GM18873 (cell line): Measurements from ENCODE around the gene POLR2C.

Experiments used
- ATAC-seq: cut with Tn5 transposase; IDR thresholded peaks from one replicate; pipeline ENCODE4 v1.9.1; 2021; ENCODE audit warnings: mild to moderate bottlenecking, moderate library complexity, moderate number of reproducible peaks; ENCODE audit not compliant: unreplicated experiment, low FRiP score

POLR2C gene

DNA sequence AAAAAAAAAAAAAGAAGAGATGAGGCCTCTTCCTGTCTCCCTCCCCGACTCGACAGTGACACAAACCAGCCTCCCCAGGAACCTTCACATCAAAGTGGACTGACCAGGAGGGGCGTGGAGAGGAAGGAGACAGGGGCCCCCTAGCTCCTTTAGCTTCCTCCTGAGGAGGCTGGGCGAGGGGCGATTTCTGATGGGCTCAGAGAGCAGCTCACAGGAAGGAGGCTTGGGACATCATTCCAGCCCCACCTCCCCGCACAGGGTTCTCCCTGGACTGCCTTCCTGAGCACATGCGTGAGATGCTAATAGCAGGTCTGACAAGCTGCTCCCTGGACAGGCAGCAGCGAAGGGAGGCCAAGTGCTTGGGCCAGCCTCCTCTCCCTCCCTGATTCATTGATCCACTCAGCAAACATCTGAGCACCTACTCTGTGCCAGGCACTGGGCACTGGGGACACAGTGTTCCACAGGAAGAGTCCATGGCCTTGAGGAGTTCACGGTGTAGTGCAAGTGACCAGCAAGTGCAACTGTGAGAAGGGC lies 38.2 kb downstream of the POLR2C start:
- ATAC-seq: no peak

DNA sequence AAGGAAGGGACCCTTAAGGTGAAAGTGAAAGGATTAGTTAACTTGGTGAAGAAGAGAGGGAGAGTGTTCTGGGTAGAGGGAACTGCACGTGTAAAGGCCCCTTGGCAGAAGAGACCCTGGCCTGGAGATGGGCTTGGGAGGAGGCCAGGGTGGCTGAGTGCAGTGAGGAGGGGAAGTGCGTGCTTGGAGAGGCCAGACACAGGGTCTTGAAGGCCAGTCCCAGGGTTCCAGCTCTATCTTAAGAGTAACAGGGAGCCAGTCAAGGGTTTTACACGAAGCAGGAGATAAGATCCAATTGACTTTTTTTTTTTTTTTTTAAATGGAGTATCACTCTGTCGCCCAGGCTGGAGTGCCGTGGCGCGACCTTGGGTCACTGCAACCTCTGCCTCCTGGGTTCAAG lies 39.0 kb downstream of the POLR2C start:
- no peak for ATAC-seq

DNA sequence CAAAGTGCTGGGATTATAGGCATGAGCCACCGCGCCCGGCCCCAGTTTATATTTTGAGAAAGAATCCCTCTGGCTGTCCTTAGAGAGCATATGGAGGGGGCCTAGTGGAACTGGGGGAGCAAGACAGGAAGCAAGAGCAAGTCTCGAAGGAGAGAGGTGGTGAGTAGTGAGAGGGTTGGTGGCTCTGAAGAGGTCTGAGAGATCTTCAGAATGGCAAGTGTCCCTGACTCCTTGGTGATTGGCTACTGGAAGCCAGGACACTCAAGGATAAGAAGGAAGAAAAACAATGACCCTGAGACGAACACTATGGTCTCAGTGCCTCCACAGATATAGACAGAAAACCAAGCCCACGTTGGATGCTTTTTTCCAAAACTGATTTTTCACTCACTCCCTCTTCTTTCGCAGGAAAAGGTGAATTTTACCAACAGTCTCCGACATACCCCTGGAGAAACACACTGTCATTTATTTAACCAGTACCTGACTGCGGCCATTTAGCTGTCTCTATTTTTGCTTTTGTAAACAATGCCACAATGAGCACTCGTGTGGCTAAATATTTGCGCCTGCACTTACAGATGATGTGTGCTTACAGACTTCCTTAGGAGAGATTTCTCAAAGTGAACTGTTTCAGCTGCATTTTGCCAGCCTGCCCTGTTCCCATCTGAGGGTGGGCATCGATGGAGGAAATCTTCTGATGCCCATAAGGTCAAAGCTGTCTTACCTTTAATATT lies 39.7 kb downstream of the POLR2C start:
- no peak for ATAC-seq

DNA sequence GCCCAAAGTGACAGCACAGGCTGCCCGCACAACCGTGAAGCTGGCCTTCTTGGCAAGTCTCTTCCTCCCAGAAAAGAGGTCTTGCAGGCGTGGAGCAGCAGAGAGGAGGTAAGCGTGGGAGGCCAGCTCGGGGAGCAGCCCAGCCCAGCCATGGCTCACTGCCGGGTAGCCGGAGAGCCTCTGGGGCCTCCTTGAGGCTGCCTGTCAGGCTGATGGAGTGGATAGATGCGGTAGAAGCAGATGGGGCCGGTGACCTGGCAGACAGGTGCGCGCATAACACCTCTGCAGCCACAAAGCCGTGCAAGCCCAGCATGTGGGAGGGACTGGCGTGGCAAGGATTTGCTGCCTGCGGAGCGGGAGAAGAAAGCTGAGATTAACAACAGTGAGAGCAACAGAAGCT lies 40.9 kb downstream of the POLR2C start:
- ATAC-seq: no peak

DNA sequence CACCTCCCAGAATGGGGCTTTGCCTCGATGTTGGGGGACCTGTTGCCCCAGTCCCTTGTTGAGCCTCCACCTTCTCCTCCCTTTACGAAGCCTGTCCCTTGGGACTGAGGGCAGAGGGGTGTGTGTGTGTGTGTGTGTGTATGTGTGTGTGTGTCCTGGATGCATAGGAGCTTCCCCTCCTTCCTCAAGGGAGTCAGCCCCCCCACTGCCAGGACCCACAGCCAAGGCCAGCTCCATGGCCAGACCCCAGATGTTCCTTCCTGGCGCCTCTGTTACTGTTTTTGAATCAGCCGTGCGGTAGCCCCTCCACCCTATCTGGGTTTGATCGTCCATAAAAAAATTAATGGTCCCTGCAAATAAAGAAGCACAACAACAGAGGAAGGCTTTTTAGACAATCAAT lies 41.5 kb downstream of the POLR2C start:
- no peak for ATAC-seq

DNA sequence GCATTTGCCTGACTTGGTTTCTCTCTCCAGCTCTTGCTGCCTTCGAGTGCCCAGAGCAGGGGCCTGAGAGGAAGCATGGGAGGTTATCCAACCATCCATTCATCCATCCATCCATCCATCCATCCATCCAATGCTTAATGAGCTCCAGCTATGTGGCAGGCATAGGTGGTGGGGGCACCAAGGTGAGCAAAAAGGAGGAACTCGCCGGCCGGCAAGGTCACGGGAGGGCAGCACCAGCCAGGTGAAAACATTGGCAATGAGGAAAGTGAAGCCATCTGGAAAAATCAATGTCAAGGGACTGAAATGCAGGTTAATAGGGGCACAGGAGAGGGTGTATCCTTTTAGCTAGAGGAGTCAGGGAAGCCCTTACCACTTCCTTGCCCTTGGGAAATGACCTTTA lies 42.0 kb downstream of the POLR2C start:
- no peak for ATAC-seq

DNA sequence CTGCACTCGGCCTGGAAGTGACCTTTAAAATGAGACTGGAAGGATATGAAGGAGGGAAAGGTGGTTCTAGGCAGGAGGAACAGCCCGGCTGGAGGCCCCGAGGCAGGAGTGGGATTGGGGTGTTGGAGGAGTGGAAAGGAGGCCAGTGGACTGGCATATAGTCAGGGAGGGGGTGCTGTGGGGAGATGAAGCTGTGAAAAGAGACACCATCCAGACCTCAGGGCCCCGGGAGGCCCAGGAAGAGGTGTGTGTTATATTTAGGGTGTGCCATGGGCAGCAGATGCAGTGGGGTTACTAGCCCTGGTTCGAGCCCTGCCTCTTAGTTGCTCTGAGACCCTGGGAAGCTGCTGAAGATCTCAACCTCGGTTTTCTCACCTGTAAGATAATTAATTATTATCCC lies 42.7 kb downstream of the POLR2C start:
- no peak for ATAC-seq

DNA sequence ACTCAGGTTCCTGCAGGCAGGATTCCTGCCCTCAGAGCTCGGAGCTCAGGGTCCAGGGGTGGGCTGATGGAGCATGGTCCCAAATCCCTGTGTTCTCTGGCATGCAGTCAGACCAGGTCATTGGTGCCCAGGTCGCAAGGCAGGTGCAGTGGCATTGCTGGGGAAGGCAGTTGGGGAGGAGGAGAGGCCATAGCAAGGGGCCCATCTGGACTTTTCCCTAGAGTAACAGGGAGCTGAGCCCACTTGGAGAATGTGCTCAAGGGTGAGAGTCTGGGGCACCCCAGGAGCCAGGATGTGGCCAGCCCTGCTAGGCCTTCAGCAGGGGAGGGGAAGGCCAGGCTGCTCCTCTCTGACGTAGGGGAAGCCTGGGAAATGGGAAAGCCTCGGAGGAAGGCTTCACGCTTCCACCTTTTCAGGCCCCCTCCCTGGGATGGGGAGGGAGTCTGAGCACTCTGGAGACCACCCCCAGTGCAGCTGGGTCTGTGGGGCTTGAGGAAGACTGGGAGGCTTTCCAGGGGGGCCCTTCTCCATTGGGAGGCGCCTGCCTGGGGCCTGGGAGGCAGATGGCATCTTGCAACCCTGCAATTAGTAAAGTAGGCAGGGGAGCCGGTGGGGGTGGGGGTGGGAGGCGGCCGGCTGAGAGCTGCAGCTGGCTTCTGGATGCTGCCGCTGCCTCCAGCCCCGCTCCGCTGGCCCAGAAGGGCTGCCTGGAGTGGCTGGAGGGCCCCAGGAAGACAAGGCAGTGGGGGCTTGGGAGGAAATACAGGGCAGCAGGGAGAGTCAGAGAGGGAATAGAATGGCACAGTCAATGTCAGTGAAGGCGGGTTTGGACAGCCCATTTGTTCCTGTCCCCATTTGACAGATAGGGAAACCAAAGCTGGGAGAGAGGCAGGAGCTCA lies 44.9 kb downstream of the POLR2C start:
- no peak for ATAC-seq

DNA sequence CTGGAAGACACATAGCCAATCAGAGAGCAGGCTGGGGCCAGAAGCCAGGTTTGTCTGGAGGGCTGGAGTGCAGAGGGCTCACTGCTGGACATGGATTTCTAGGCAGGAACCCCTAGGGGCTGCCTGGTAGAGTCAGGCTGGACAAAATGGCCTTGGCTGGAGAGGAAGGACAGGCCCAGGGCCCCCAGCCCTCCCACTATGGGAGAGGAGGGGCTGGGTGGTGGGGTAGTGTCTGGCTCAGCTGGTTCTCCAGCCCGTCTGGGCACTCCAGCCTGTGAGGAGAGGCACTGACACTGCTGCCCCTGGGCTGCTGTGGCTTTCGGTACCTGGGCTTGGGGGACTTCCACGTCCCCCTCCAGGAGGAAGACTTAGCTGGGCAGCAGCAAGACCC lies 45.6 kb downstream of the POLR2C start:
- no peak for ATAC-seq

DNA sequence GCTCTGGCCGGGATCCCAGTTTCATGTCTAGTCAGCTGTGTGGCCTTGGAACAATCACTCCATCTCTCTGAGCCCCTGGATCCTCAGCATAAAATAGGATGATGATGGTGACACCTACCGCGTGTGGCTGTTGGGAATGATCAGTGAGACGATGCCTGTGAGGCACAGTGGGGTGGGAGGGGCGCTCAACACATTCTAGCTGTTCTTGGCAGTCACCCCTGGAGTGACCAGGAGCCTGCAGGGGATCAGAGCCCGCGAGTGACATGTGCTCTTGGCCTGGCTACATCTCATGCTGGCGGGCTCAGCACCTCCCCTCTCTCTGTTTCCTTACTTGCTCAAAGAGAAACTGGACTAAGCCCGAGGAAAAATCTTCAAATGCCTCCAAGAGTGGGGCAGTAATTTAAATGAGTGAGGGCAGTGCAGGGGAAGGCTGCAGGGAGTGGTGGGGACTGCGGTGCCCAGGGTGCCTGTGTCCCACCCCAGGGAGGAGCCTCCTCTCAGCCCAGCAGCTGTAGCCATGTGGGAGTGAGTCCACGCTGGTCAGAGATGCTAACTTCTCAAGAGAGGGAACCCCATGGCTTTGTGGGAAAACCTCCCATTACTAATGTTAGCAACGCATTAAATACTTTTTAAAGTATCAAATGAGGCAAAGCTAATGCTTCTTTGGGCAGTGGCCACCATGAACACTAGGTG lies 46.9 kb downstream of the POLR2C start:
- no peak for ATAC-seq

DNA sequence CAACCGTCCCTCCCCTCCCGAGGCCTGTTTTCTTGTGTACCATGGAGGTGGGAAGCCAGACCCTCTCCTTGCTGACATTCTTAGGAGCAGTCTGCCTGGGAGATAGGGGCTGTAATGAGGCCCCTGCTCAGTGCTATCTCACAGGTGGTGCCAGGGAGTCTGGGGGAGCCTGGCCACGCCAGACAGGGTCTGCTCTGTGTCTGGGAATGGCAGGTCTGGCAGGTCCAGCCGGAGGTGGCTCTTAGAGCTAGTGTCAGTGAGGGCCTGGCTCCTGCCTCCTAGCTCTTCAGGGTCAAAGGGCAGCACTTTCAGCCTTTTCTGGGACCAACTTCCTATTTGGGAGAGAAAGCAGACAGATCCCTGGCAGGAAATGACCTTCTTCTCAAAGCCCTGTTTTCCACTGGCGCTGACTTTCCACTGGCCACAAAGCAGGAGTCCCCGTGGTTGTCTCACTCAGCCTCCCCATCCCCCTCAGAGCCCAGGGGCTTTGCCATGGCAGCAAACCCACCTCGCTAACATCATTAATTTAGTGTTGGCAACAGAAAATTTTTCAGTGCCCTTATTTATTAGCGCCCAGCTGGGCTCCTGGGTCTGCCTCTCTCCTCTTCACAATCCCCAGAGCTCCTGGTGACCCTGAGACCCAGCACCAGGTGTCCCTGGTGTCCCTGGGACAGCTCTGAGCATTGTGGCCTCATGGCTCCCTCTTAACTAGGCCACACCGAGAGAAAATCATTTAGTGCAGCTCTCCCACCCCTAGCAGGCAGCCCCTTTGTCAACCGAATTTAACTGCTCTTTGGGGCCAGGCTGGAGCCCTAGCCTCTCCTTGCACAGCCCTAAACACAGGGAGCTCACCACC lies 47.8 kb downstream of the POLR2C start:
- ATAC-seq: no peak

DNA sequence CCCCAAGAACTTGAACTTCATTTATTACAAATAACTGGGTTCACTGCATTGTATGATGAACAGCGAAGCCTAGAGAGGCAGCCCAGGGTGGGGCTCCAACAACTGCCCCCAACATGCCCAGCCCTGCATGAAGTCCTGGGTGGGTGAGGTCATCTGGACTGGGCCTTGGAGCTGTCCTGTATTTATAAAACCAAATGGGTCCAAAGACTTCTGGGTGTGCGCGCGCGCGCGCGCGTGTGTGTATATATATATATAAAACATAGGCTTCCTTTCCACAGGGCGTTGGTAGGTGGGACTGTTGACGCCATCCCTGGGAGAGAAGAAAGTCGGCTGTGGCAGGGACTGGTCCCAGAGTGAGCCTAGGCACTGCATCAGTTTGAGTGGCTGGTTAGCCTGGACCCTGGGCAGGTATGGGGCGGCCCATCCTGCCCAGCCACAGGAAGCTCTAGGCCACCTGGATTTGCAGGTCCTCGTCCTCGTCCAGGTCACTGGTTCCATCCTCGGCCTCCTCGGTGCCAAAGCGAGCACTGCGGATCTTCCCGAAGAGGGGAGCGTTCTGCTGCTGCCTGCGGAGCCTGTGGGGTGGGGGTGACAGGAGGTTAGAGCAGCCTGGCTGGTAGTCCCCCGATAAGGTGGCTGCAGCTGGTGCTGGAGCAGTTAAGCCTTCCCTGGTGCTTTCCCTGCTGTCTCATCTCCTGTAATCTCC lies 50.0 kb downstream of the POLR2C start:
- ATAC-seq: no peak

DNA sequence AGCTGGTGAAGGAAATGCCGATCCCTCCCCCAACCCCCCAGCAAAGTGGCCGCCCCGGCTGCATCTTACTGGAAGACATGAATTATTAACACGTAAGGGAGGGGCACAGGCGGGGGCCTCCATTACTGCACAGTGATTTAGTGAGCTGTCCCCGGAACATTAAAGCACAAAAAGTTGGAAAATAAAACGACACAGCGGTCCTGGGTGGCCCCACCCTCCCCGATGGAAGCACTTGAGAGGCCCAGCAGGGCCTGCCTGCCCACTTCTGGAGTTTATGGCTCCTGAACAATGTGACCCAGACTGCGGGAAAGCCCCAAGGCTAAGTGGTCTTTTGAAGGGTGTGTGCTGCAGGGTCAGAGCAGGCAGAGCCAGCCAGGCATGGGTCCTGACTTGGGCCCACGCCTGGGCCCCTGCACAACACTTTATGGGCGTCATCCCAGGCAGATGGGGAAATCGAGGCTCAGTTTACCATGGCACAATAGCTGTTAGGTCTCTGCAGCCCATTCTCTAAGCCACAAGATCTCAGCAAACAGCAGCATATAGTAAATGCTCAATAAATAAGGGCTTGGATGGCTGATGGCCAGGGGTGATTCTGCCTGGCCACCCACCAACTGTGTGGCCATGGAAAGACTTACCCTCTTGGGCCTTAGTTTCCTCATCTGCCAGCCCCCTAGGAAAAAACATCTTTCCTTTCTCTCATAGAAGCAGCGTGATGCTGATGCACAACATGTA lies 51.1 kb downstream of the POLR2C start:
- ATAC-seq: no peak

DNA sequence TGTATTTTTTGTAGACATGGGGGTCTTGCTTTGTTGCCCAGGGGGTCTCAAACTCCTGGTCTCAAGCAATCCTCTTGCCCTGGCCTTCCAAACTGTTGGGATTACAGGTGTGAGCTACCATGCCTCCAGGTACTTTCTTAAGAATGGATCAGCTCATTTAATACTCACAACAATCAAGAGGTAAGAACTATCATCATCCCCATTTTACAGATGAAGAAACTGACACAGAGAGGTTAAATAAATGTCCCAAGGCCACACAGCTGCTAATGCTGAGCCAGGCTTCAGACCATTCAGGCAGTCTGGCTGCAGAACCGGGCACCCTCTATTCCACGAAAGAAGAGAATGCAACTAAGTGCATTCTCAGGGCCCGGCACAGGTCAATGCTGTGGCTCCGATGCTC lies 51.9 kb downstream of the POLR2C start:
- ATAC-seq: no peak

DNA sequence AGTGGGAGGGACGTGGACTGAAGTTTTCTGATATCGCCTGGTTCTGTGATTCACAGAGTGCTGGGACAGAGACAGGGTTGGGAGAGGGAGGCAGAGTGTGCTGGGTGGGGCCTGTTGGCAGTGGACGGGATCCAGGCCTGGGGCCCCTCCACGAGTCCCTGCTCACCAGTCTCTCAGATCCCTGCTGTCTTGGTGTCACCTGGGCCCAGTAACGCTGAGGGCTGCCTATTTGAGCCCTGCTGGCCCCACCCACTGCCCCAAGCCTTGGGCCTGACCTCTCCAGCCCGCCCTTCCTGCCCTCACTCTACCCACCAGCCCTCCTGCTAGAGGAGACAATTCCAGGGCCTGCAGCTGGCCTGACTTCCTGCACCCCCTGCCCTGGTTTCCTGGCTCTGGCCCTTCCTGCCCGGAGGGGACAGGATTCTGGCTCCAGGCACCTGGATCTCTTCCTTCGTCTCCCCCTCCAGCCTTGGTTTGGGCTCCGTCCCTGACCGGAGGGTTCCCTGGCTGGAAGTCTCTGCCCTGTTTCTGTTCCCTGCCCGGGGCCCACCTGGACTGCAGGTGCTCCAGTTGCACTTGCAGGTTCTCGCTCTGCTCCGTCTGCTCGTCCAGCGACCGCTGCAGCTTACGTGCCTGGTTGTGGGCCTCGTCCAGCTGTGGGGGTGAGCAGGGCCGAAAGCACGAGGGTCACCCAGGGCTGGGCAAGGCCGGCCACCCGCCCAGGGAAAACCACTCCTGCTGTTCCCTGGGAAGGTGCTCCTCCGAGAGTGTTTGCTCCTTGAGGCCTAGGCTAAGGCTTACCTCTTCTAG lies 52.5 kb downstream of the POLR2C start:
- ATAC-seq: no peak

DNA sequence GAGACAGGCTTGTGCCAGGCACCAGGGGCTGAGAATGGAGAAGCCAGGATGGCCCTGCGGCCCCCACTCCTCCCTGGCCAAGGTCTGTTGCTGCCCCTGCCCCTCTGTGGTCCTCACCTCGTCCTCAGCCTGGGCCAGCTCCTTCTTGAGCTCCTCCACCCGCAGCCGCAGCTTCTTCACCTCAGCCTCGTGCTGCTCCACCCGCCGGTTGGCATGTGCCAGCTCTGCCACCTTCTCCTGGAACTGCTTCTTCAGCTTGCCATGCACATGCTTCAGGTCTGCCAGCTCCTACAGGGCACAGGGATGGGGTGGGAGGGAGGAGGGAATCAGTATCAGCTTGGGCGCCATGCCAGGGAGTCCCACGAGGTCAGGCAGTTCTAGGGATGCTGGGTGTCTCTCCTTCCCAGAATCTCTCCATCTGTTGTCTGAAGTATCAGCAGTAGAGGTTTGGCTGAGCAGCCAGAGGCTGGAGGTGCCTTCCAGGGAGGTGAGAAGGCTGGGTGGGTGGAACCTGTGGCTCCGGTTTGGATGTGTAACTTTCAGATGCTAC lies 53.8 kb downstream of the POLR2C start:
- no peak for ATAC-seq

DNA sequence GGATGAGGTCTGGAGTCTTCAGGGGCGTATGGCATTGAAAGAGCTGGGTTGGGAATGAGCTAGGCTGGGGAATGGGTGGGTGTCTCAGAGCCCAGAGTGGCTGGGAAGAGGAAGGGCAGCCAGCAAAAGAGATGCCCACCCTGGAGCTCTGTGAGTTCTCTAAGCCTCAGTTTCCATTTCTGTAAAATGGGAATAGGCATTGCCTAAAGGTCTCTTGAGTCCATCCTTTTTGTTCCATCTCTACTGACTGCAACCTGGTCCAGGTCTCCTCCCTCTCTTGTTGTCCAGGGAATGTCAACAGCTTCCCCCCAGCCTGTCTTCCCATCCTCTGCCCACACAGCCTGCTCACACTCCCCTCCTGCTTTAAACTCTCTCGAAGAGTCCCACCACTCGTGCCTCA lies 54.3 kb downstream of the POLR2C start:
- ATAC-seq: no peak
